Activated CD8-positive, alpha-beta memory T cell treated with anti-CD3 and anti-CD28 coated beads for 4 hours (primary cell): ENCODE data around the gene USP13.
"Not testable (repeated sequence)": the region's sequence is repeated elsewhere in the genome, so short reads cannot be mapped to it uniquely, and the experiment has no call there.

Experiments
- DNase-seq, 2 donors: peaks; one replicate each; pipeline ENCODE4 v3.0.0-alpha.2; 2020; ENCODE audit warnings: low read depth in 2 of 2

The USP13 gene

GRCh38 chr3:179652447-179653095, at the start of gene USP13:
Gene USP13, plus strand, starts transcription at chr3:179653040. Its CDS starts 186 bp downstream, at chr3:179653226.
- peak in 1 of 2 donors; percentile 21 for DNase-seq

GRCh38 chr3:179603321-179603720, 49.5 kb upstream of the USP13 start:
- DNase-seq, result no peak

- DNase-seq, result no peak
Observed at GRCh38 chr3:179603831-179604230, 49.0 kb upstream of the USP13 start.

- DNase-seq, result peak; percentile 86 to 90
Observed at GRCh38 chr3:179604321-179605078, 48.3 kb upstream of the USP13 start, which contains the start of the genes MRPL47 and NDUFB5. Gene MRPL47, minus strand, starts transcription at chr3:179604638. Its CDS starts 14 bp downstream, at chr3:179604624. Gene NDUFB5, plus strand, starts transcription at chr3:179604794. Its CDS starts 22 bp downstream, at chr3:179604816.

- no peak for DNase-seq
Observed at GRCh38 chr3:179606534-179607085, 46.2 kb upstream of the USP13 start.

- DNase-seq, result no peak
Observed at GRCh38 chr3:179608931-179609720, 43.7 kb upstream of the USP13 start.

GRCh38 chr3:179610066-179610465, 42.8 kb upstream of the USP13 start:
- no peak for DNase-seq

GRCh38 chr3:179613807-179614206, 39.0 kb upstream of the USP13 start:
- no peak for DNase-seq

GRCh38 chr3:179615458-179616173, 37.2 kb upstream of the USP13 start:
- DNase-seq, result no peak

GRCh38 chr3:179622023-179622422, 30.8 kb upstream of the USP13 start:
- DNase-seq, result no peak

GRCh38 chr3:179624451-179624850, 28.4 kb upstream of the USP13 start:
- no peak for DNase-seq

GRCh38 chr3:179630753-179631451, 21.9 kb upstream of the USP13 start:
- no peak for DNase-seq

GRCh38 chr3:179640469-179640868, 12.4 kb upstream of the USP13 start:
- no peak for DNase-seq

- no peak for DNase-seq
Observed at GRCh38 chr3:179642871-179643270, 10.0 kb upstream of the USP13 start.

GRCh38 chr3:179643837-179644236, 9.0 kb upstream of the USP13 start:
- DNase-seq, result not testable (repeated sequence)

GRCh38 chr3:179646177-179646576, 6.7 kb upstream of the USP13 start:
- no peak for DNase-seq

GRCh38 chr3:179651687-179652446, 973 bp upstream of the USP13 start:
- DNase-seq, result no peak

- peak in 1 of 2 donors; percentile 12 for DNase-seq
Observed at GRCh38 chr3:179653096-179653797, 407 bp downstream of the USP13 start.

GRCh38 chr3:179655236-179655635, 2.4 kb downstream of the USP13 start:
- DNase-seq, result no peak
